ENCODE data around the gene TADA1. TPM values are rescaled to one million over a fixed set of nuclear protein-coding genes. Genes with fewer than 3 reads are reported as not detected.

The TADA1 gene
- total RNA-seq = 10 to 100 TPM in 3 of 4 donors, 1 to 10 TPM in 1; 9.9 to 10.7 (median 10.4) TPM
- polyA plus RNA-seq = 8.1 TPM
- long read RNA-seq, donor 1, transcript TADA1-201 (8 exons, 2,159 nt) = major isoform, 52 of 53 reads
- long read RNA-seq, donor 1, partial matches to known transcripts = 0 of 53 reads
- long read RNA-seq, donor 1, other reads (novel, unspliced or antisense) = 1 of 53 reads
- long read RNA-seq, donor 2, transcript TADA1-201 (8 exons, 2,159 nt) = major isoform, 9 of 9 reads
- long read RNA-seq, donor 2, partial matches to known transcripts = 0 of 9 reads
- long read RNA-seq, donor 2, other reads (novel, unspliced or antisense) = 0 of 9 reads
- long read RNA-seq, donor 3, transcript TADA1-201 (8 exons, 2,159 nt) = major isoform, 108 of 112 reads
- long read RNA-seq, donor 3, partial matches to known transcripts = 1 of 112 reads
- long read RNA-seq, donor 3, other reads (novel, unspliced or antisense) = 3 of 112 reads
- long read RNA-seq, donor 4, transcript TADA1-201 (8 exons, 2,159 nt) = major isoform, 15 of 17 reads
- long read RNA-seq, donor 4, partial matches to known transcripts = 1 of 17 reads
- long read RNA-seq, donor 4, other reads (novel, unspliced or antisense) = 1 of 17 reads

- under 1% methylated on average over 84 of the region's 84 CpGs for WGBS
- peak; percentile 97 to 98 for ATAC-seq
Measured at GRCh38 chr1:166875734-166876539, at the start of gene TADA1. TADA1 (minus strand) TSS chr1:166876264; CDS start chr1:166876233, 31 bp downstream.

GRCh38 chr1:166924823-166925541 is 48.9 kb upstream of the TADA1 start:
- peak overlapping the region; percentile 57 for H3K27ac ChIP-seq (ENCODE audit: low read length)
- intact Hi-C loops (cut with DNase I) = no loop called here
- no peak for DNase-seq

More at GRCh38 chr1:166875734-166876539, at the start of gene TADA1:
- intact Hi-C loops (cut with DNase I) = no loop called here
- H3K4me1 ChIP-seq (ENCODE audit: control insufficient read depth, insufficient read depth, low read length) = peaks cover 2% of the 10 kb centered on the region
- peak; percentile 99 to 100 (median 99) for DNase-seq
- H3K27me3 ChIP-seq (ENCODE audit: control insufficient read depth, insufficient read depth) = no peaks in the 10 kb centered on the region
- H3K9me3 ChIP-seq (ENCODE audit: control insufficient read depth, low read length) = no peaks in the 10 kb centered on the region
- H3K4me3 ChIP-seq (ENCODE audit: low read length) = peak within 1 kb of the TSS; percentile 88
- H3K27ac ChIP-seq (ENCODE audit: low read length) = peak within 1 kb of the TSS; percentile 89

GRCh38 chr1:166920561-166921475 is 44.8 kb upstream of the TADA1 start:
- Histone ChIP-seq H3K4me3 (ENCODE audit: low read length) (peak overlapping the region; percentile 11), H3K27me3 (ENCODE audit: control insufficient read depth, insufficient read depth) (no peaks in the 10 kb centered on the region), H3K9me3 (ENCODE audit: control insufficient read depth, low read length) (no peaks in the 10 kb centered on the region), H3K27ac (ENCODE audit: low read length) (no peak overlapping the region), H3K4me1 (ENCODE audit: control insufficient read depth, insufficient read depth, low read length) (no peaks in the 10 kb centered on the region)
- ATAC-seq (peak; percentile 54 to 67), DNase-seq (peak; percentile 17 to 67 (median 56))
- 13% methylated on average over 113 of the region's 113 CpGs for WGBS
- intact Hi-C loops (cut with DNase I) = no loop called here

More at GRCh38 chr1:166924823-166925541, 48.9 kb upstream of the TADA1 start:
- Histone ChIP-seq H3K4me1 (ENCODE audit: control insufficient read depth, insufficient read depth, low read length) (no peaks in the 10 kb centered on the region), H3K4me3 (ENCODE audit: low read length) (no peak overlapping the region), H3K9me3 (ENCODE audit: control insufficient read depth, low read length) (no peaks in the 10 kb centered on the region), H3K27me3 (ENCODE audit: control insufficient read depth, insufficient read depth) (no peaks in the 10 kb centered on the region)
- no peak for ATAC-seq
- 85% methylated on average over 3 of the region's 3 CpGs for WGBS

GRCh38 chr1:166918956-166919316 is 42.9 kb upstream of the TADA1 start:
- Histone ChIP-seq H3K27me3 (ENCODE audit: control insufficient read depth, insufficient read depth) (no peaks in the 10 kb centered on the region), H3K4me3 (ENCODE audit: low read length) (no peak overlapping the region), H3K9me3 (ENCODE audit: control insufficient read depth, low read length) (no peaks in the 10 kb centered on the region), H3K4me1 (ENCODE audit: control insufficient read depth, insufficient read depth, low read length) (no peaks in the 10 kb centered on the region), H3K27ac (ENCODE audit: low read length) (no peak overlapping the region)
- 75% methylated on average over 2 of the region's 2 CpGs for WGBS
- intact Hi-C loops (cut with DNase I) = no loop called here
- DNase-seq (no peak), ATAC-seq (no peak)

- 71% methylated on average over 6 of the region's 6 CpGs for WGBS
- no peaks in the 10 kb centered on the region for H3K9me3 ChIP-seq (ENCODE audit: control insufficient read depth, low read length)
- ATAC-seq (no peak), DNase-seq (no peak)
- no peaks in the 10 kb centered on the region for H3K27me3 ChIP-seq (ENCODE audit: control insufficient read depth, insufficient read depth)
- H3K4me1 ChIP-seq (ENCODE audit: control insufficient read depth, insufficient read depth, low read length) = no peaks in the 10 kb centered on the region
- no peak overlapping the region for H3K4me3 ChIP-seq (ENCODE audit: low read length)
- intact Hi-C loops (cut with DNase I) = no loop called here
- no peak overlapping the region for H3K27ac ChIP-seq (ENCODE audit: low read length)
Measured at GRCh38 chr1:166918088-166918955, 42.3 kb upstream of the TADA1 start.

GRCh38 chr1:166915941-166916340 is 39.9 kb upstream of the TADA1 start:
- Histone ChIP-seq H3K9me3 (ENCODE audit: control insufficient read depth, low read length) (no peaks in the 10 kb centered on the region), H3K27ac (ENCODE audit: low read length) (no peak overlapping the region), H3K4me3 (ENCODE audit: low read length) (no peak overlapping the region), H3K27me3 (ENCODE audit: control insufficient read depth, insufficient read depth) (no peaks in the 10 kb centered on the region), H3K4me1 (ENCODE audit: control insufficient read depth, insufficient read depth, low read length) (no peaks in the 10 kb centered on the region)
- WGBS = 84% methylated on average over 4 of the region's 4 CpGs
- intact Hi-C loops (cut with DNase I) = no loop called here
- ATAC-seq (no peak), DNase-seq (no peak)

GRCh38 chr1:166915042-166915441 is 39.0 kb upstream of the TADA1 start:
- no peak for DNase-seq
- Histone ChIP-seq H3K27ac (ENCODE audit: low read length) (no peak overlapping the region), H3K27me3 (ENCODE audit: control insufficient read depth, insufficient read depth) (no peaks in the 10 kb centered on the region), H3K4me1 (ENCODE audit: control insufficient read depth, insufficient read depth, low read length) (no peaks in the 10 kb centered on the region), H3K9me3 (ENCODE audit: control insufficient read depth, low read length) (no peaks in the 10 kb centered on the region), H3K4me3 (ENCODE audit: low read length) (no peak overlapping the region)
- ATAC-seq = no peak
- WGBS = 89% methylated on average over 1 of the region's 1 CpG
- intact Hi-C loops (cut with DNase I) = no loop called here

- H3K27ac ChIP-seq (ENCODE audit: low read length) = no peak overlapping the region
- H3K27me3 ChIP-seq (ENCODE audit: control insufficient read depth, insufficient read depth) = no peaks in the 10 kb centered on the region
- H3K4me3 ChIP-seq (ENCODE audit: low read length) = no peak overlapping the region
- ATAC-seq = no peak
- intact Hi-C loops (cut with DNase I) = loop anchor here in 1 of 4 donors (5.0 kb wide), 1 partner anchor 143 kb away; no protein-coding TSS in a partner anchor
- WGBS = 69% methylated on average over 3 of the region's 3 CpGs
- no peak for DNase-seq
- no peaks in the 10 kb centered on the region for H3K9me3 ChIP-seq (ENCODE audit: control insufficient read depth, low read length)
- no peaks in the 10 kb centered on the region for H3K4me1 ChIP-seq (ENCODE audit: control insufficient read depth, insufficient read depth, low read length)
Measured at GRCh38 chr1:166914111-166914510, 38.0 kb upstream of the TADA1 start.

- no peak overlapping the region for H3K4me3 ChIP-seq (ENCODE audit: low read length)
- 83% methylated on average over 1 of the region's 1 CpG for WGBS
- intact Hi-C loops (cut with DNase I) = loop anchor here in 3 of 4 donors (2.0 to 5.0 kb wide), 2 partner anchors 146 to 147 kb away; no protein-coding TSS in a partner anchor
- no peak for ATAC-seq
- H3K9me3 ChIP-seq (ENCODE audit: control insufficient read depth, low read length) = no peaks in the 10 kb centered on the region
- no peak for DNase-seq
- H3K4me1 ChIP-seq (ENCODE audit: control insufficient read depth, insufficient read depth, low read length) = no peaks in the 10 kb centered on the region
- H3K27ac ChIP-seq (ENCODE audit: low read length) = no peak overlapping the region
- no peaks in the 10 kb centered on the region for H3K27me3 ChIP-seq (ENCODE audit: control insufficient read depth, insufficient read depth)
Measured at GRCh38 chr1:166911624-166912023, 35.6 kb upstream of the TADA1 start.

Measured in right cardiac atrium (tissue), 5 donors.